Peyer's patch (tissue), 4 donors: ENCODE data around the gene RELN. TPM values are rescaled to one million over a fixed set of nuclear protein-coding genes. Genes with fewer than 3 reads are reported as not detected.

Experiments
- DNase-seq, 3 donors: peaks; one replicate each; pipeline ENCODE4 v3.0.0-alpha.2; 2017 to 2019
- H3K27ac ChIP-seq, 4 donors: fragments of 200-600 bp; sonication (generic); one replicate each; pipeline ENCODE4 v1.5.1; 2016 to 2019
- H3K27me3 ChIP-seq, 2 donors: fragments of 200-600 bp; sonication (generic); one replicate each; pipeline ENCODE4 v1.5.1; 2019
- H3K36me3 ChIP-seq, 3 donors: fragments of 200-600 bp; sonication (generic); one replicate each; pipeline ENCODE4 v1.5.1; 2016 to 2019
- H3K4me1 ChIP-seq, 4 donors: fragments of 200-600 bp; sonication (generic); one replicate each; pipeline ENCODE4 v1.5.1; 2016 to 2019
- H3K4me3 ChIP-seq, 4 donors: fragments of 200-600 bp; sonication (generic); 1 replicate in 3 of 4; 2 replicates in 1 of 4; pipeline ENCODE4 v1.5.1; 2016 to 2019; ENCODE audit warnings: mild to moderate bottlenecking in 1 of 4
- H3K9me3 ChIP-seq, 4 donors: fragments of 200-600 bp; sonication (generic); one replicate each; pipeline ENCODE4 v1.5.1; 2016 to 2019; ENCODE audit warnings: mild to moderate bottlenecking in 1 of 4
- CTCF ChIP-seq, 6 experiments: fragments of 450-650 bp in 4 of 6; fragments of 200-600 bp in 2 of 6; sonication (generic) in 1 of 6; IDR thresholded peaks; one replicate each; pipeline ENCODE4 v1.5.1; 2017 to 2019; ENCODE audit warnings: antibody characterized with exemption in 6 of 6, mild to moderate bottlenecking in 3 of 6, moderate library complexity in 1 of 6
- POLR2A ChIP-seq, 2 donors: fragments of 450-650 bp; IDR thresholded peaks; one replicate each; pipeline ENCODE4 v1.5.1; 2017; ENCODE audit warnings: antibody characterized with exemption in 2 of 2, mild to moderate bottlenecking in 2 of 2, moderate library complexity in 2 of 2
- total RNA-seq, 4 donors: library from RNA; depleted of rRNA; stranded (reverse); fragments of >200 nt; gene quantifications; one replicate each; pipeline ENCODE4 v1.1.0, GENCODE V29; 2016

Gene RELN
- total RNA-seq, 4 donors from 2014 or later: 1.7 to 3.9 (median 3.2) TPM

DNA sequence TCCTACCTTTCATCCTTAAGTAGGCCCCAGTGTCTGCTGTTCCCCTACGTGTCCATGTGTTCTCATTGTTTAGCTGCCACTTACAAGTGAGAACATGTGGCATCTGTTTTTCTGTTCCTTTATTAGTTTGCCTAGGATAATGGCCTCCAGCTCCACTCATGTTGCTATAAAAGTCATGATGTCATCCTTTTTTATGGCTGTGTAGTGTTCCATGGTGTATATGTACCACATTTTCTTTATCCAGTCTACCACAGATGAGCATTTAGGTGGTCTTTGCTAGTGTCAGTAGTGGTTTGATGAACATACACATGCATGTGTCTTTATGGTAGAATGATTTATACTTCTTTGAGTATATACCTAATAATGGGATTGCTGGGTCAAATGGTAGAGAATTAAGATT, 397.3 kb downstream of the RELN start:
- Histone ChIP-seq H3K4me1 (no peaks in the 10 kb centered on the region), H3K27ac (no peak overlapping the region), H3K9me3 (no peaks in the 10 kb centered on the region), H3K4me3 (no peak overlapping the region), H3K36me3 (no peaks in the 10 kb centered on the region), H3K27me3 (no peaks in the 10 kb centered on the region)
- TF ChIP-seq CTCF (IDR thresholded peaks at IDR 0.05): no peak
- TF ChIP-seq POLR2A (IDR thresholded peaks at IDR 0.05): no peak
- DNase-seq: no peak

GRCh38 chr7:103580031-103580430, 409.4 kb downstream of the RELN start:
- no peaks in the 10 kb centered on the region for H3K4me1 ChIP-seq
- no peaks in the 10 kb centered on the region for H3K36me3 ChIP-seq
- no peak overlapping the region for H3K4me3 ChIP-seq
- DNase-seq: no peak
- no peak overlapping the region for H3K27ac ChIP-seq
- no peak for TF ChIP-seq POLR2A (IDR thresholded peaks at IDR 0.05)
- no peak for TF ChIP-seq CTCF (IDR thresholded peaks at IDR 0.05)
- H3K27me3 ChIP-seq: no peaks in the 10 kb centered on the region
- no peaks in the 10 kb centered on the region for H3K9me3 ChIP-seq

DNA sequence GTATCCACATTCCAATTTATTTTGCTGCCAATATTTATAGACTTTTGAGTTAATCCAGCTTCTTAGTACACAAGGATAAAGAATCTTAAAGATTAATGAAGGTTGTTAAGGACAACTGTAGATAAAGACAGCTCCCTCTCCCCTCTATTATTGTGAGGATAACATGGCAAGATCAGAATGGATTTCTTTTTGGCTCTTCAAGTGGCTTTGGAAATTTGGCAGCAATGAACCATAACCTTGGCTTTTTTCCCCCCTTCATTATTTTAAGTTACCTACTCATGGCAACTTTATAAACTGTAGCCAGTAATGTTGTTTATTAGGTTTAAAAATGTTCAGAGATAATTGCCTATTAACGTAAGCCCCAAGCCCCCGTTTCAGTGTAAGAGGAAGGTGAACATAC, 412.4 kb downstream of the RELN start:
- no peaks in the 10 kb centered on the region for H3K27me3 ChIP-seq
- no peaks in the 10 kb centered on the region for H3K9me3 ChIP-seq
- TF ChIP-seq CTCF (IDR thresholded peaks at IDR 0.05) (no peak), POLR2A (IDR thresholded peaks at IDR 0.05) (no peak)
- H3K4me1 ChIP-seq: no peaks in the 10 kb centered on the region
- H3K27ac ChIP-seq: no peak overlapping the region
- no peak overlapping the region for H3K4me3 ChIP-seq
- no peak for DNase-seq
- no peaks in the 10 kb centered on the region for H3K36me3 ChIP-seq

DNA sequence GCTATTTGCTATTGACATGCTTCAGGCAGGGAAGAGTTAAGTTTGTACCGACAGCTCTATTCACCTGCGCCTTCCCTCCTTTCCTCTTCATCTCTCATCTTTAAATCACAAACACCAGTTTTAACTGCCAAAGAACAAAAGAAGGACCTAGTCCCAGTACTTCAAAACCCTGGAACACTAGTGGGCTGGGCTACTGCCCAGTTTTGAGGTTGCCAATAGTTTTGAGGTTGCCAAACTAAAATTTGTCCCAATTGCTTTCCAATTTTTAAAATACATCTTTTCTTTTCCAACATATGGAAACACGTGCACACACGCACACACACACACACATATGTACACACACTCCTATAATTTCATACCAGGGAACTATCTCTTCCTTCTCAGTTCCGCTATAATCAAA, 412.8 kb downstream of the RELN start:
- Histone ChIP-seq H3K27ac (no peak overlapping the region), H3K4me1 (no peaks in the 10 kb centered on the region), H3K36me3 (no peaks in the 10 kb centered on the region), H3K9me3 (no peaks in the 10 kb centered on the region), H3K4me3 (no peak overlapping the region), H3K27me3 (no peaks in the 10 kb centered on the region)
- no peak for DNase-seq
- no peak for TF ChIP-seq CTCF (IDR thresholded peaks at IDR 0.05)
- no peak for TF ChIP-seq POLR2A (IDR thresholded peaks at IDR 0.05)

DNA sequence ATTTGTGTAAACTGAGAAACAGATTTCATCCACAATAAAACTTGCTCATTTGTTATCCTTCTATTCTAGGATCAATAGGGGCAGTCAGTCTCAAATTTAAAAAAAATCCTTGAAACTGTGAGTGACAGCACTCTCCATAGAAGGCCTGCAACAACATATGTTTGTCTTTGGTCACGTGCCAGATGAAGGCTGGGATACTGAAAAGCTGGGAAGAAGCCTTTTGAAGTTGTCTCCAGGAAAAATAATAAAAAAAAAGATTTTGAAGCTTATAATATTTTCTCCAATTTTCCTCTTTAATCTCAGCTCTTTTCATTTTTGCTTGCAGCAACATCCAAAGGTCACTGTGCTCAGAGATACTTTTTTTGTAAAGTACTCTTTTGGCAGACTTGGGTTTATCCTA, 414.9 kb downstream of the RELN start:
- Histone ChIP-seq H3K36me3 (no peaks in the 10 kb centered on the region), H3K9me3 (no peaks in the 10 kb centered on the region), H3K4me3 (no peak overlapping the region), H3K27me3 (no peaks in the 10 kb centered on the region), H3K4me1 (no peaks in the 10 kb centered on the region), H3K27ac (no peak overlapping the region)
- no peak for DNase-seq
- no peak for TF ChIP-seq CTCF (IDR thresholded peaks at IDR 0.05)
- TF ChIP-seq POLR2A (IDR thresholded peaks at IDR 0.05): no peak

- H3K36me3 ChIP-seq: no peaks in the 10 kb centered on the region
- no peaks in the 10 kb centered on the region for H3K9me3 ChIP-seq
- H3K4me3 ChIP-seq: no peak overlapping the region
- H3K27me3 ChIP-seq: no peaks in the 10 kb centered on the region
- no peak for TF ChIP-seq POLR2A (IDR thresholded peaks at IDR 0.05)
- peak in 5 of 6 experiments; percentile 33 to 67 (median 63) for TF ChIP-seq CTCF (IDR thresholded peaks at IDR 0.05)
- DNase-seq: no peak
- no peaks in the 10 kb centered on the region for H3K4me1 ChIP-seq
- H3K27ac ChIP-seq: no peak overlapping the region
Observed at GRCh38 chr7:103573479-103574058, 415.9 kb downstream of the RELN start.
